Mesenteric fat pad (tissue), 1 donor: ENCODE measurements around the gene LRRC28. TPM values are rescaled to one million over a fixed set of nuclear protein-coding genes. Genes with fewer than 3 reads are reported as not detected.

ENCODE experiments used
- DNase-seq: peaks from one replicate; pipeline ENCODE4 v3.0.0-alpha.2; 2020; ENCODE audit warnings: low spot score
- total RNA-seq: library from RNA; stranded (reverse); fragmentation: NEBNext Ultra II Directional; extraction: Animal tissue kit (Norgen Biotek cat#: 25700); gene quantifications from one replicate; pipeline ENCODE4 v1.2.1, GENCODE V29; 2021
- donor health status: DM: yes; HTN: yes; CAD: no.

Gene LRRC28
- total RNA-seq, 1 donor from 2014 or later = 20.7 TPM

- DNase-seq = no peak
Measured at GRCh38 chr15:99249270-99249841, 1.9 kb upstream of the LRRC28 start, which contains the start of gene TTC23. Gene TTC23 (minus strand): TSS chr15:99249581. CDS start chr15:99228712, 20,869 bp downstream.

GRCh38 chr15:99250001-99250400, 1.3 kb upstream of the LRRC28 start:
- no peak for DNase-seq

DNA sequence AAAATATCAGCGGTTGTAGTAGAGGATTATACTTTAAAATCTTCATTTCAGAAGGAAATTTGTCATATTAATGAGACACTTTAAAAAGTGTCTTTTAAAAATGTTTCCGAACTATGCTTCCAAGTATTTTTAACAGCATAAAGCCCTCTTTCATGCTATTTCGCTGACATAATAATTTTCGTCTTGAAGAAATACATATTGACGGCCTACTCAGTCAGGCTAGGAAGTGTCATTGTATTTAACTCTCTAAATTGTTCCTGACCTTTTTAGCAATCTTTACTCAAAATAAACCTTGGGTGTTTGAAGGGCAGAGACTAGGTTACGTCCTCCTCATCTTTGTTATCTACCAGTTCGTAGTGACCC, 806 bp upstream of the LRRC28 start:
- no peak for DNase-seq

DNA sequence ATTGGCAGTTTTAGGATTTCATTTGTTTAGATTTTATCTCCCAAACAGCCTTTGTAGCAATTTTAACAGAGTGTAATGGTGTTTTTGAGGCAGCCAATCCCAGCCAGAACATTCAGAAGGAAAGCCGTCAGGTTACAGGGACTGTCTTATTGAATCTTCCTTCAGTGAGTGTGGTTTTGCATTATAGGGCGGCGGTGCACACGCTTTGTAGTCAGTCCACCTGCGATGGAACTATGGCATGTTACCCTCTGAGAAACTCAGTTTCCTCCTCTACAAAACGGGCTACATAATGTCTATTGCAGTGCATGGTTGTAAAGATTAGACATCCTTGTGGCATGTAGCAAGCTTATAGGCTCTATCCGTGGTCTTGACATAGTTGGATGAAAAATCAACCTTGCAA, 1.0 kb downstream of the LRRC28 start:
- DNase-seq = no peak

- no peak for DNase-seq
Measured at GRCh38 chr15:99253381-99254090, 2.3 kb downstream of the LRRC28 start.

DNA sequence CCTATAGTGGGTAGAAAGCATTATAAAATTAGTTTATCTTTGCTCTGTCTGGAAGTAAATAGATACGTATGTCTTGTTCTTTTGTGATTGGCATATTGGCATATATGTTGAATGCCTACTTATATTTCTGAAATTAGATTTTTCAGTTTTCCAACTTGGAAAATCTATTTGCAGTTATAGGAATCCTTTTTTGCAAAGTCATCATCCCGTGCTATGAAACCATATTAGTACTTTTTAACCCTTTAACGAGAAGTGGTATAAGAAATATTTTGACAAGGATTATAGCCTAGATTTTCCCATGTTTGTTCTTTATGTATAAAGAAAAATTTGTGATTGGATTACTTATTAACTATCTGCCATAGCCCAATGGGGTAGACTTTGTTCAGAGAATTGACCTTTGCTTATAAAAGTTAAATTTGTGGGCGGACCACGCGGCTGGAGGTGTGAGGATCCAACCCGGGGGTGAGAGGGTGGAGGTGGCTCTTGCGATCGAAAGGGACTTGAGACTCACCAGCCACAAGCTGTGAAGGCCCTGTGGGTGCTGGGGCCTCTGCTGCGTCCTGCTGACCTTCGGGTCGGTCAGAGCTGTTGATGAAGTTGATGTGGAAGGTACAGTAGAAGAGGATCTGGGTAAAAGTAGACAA, 5.9 kb downstream of the LRRC28 start:
- DNase-seq = no peak

DNA sequence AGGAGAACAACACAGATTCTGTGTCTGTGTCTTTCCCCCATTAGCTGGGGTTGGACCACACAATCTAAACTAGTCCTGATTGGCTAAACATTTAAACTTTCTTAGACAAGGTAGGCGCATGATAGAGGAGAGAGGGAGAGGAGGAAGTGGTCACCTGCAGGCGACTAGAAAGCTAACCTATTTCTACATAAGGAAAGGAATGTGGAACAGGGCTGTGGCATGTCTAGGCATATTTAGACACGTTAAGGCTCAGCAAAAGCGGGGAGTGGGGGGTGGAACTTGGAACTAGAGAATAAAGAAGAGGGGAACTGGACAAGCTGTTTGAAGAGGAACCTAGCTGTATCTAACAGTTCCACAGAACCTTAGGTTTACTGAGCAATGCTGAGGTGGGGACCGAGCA, 12.8 kb downstream of the LRRC28 start:
- DNase-seq = no peak

GRCh38 chr15:99265541-99266070, 14.3 kb downstream of the LRRC28 start:
- DNase-seq = no peak

DNA sequence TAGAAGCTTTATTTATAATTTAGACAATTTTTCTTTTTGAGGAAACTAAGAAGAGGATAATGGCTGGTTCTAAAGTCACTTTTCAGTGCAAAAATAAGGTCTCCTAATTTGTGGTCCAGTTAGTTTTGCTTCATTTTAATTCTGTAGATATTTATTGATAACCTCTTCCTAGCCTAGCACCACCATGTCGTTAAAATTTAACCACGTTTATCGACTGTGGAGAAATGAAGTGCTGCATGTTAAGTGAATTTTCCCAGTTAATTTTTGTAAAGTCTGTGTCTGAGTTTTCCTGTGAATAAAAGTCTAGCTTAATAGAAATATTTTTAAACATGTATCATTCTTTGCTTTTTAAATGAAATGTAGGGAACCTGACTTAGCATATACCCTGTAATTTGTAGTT, 16.7 kb downstream of the LRRC28 start:
- DNase-seq = no peak

DNA sequence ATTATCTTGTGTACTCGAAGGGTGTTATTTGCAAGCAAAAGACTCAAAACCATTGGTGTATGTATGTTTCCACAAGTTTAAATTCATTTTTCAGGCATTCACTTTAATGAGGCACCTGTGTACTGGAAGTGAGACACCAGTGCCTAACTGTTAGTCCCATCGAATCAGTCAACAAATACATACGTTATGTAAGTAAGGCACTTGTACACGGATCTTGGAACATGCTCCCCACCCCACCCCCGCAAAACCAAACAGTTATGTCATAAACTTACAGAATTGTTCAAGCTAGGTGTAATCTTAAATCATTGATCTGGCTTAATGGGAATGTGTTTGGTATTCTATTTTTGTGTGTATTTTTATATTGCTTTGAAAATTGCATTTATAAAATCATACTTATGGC, 17.1 kb downstream of the LRRC28 start:
- no peak for DNase-seq

GRCh38 chr15:99273801-99274200, 22.5 kb downstream of the LRRC28 start:
- DNase-seq = no peak

GRCh38 chr15:99275061-99275460, 23.8 kb downstream of the LRRC28 start:
- no peak for DNase-seq

DNA sequence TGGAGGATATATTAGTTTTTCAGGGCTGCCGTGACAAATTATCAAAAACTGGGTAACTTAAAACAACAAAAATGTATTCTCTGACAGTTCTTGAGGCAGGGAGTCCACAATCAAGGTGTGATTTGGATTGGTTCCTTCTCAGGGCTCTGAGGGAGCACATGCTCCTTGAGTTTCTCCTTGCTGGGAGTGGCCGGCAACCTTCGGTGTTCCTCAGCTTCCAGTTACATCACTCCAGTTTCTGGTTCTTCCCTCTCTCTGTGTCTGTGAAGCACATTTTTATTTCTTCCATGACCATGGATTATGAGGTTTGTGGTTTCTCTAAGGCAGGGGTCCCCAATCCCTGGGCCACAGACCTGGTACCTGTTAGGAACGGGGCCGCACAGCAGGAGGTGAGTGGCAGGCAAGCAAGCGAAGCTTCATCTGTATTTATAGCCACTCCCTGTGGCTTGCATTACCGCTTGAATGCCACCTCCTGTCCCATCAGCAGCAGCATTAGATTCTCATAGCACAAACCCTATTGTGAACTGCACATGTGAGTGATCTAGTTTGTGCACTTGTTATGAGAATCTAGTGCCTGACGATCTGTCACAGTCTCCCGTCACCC, 24.3 kb downstream of the LRRC28 start:
- DNase-seq = no peak

- no peak for DNase-seq
Measured at GRCh38 chr15:99279290-99279689, 28.0 kb downstream of the LRRC28 start.

- DNase-seq = no peak
Measured at GRCh38 chr15:99279827-99280226, 28.5 kb downstream of the LRRC28 start.

DNA sequence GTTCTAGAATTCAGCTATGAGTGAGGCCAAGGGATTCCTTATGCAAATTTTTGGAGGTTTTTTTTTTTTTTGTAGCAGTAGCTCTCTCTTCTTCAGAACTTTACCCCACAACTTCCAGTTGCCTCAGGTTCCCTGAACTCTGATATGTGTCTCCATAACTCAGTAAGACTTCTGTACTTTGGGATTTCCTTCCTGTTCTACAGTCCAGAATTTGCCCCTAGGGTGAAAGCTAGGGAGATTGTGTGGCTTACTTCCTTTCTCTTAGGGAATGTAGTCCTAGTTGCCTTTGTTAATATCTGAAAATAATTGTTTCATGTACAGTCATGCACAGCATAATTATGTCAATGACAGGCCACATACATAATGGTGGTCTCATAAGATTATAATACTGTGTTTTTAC, 30.8 kb downstream of the LRRC28 start:
- DNase-seq = no peak

- DNase-seq = no peak
Measured at GRCh38 chr15:99282586-99282985, 31.3 kb downstream of the LRRC28 start.

DNA sequence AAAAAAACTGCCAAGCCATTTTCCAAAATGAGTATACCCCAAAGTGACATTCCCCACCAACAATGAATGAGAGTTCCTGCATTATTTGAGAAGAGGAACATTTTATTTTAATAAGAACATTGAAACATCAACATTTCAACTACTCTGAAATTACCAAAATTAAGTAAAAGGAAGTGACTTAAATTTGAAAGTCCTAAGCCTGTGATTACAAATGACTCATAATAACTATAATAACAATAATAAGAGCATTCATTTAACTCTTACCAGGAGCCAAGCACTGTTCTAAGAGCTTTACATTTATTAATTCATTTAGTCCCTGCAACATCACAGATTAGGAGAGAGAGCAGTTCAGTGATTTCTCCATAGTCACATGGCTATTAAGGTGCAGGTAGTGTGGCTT, 32.4 kb downstream of the LRRC28 start:
- DNase-seq = no peak

GRCh38 chr15:99291643-99292042, 40.4 kb downstream of the LRRC28 start:
- no peak for DNase-seq

DNA sequence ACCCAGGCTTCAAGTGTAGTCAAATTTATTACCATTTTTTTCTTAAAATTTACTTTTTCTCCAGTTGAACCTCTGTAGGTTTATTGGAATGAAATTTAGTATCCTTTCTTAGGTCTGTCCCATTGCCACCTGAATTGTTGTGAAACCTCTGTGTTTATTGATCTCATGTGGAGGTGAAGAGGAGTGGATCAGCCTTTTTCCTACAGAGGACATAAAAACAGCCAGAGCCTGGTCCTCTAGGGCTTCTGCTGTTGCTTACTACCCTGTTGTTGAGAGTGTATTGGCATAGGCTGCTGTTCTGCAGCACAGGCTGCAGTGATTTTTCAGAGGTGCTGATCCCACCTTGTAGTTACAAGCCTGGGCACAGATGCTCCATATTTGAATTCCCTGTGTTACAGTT, 44.6 kb downstream of the LRRC28 start:
- DNase-seq = no peak

DNA sequence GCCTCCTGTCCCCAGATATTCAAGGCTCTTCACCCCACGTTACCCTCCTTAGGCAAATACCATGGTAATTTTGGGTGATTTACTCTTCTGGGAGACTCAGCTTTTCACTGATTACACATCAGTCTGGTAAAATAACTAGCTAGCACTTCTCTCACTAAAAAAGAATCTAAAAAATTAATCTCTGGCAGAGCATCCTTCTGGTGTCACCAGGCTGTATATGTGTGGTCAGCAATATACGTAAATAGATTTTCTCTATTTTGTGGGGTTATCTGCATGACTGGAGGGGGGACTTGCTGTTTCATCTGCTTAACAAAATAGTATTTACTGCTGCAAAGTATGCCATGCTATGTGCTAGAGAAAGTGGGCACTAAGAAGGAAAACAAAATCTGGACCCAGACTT, 45.1 kb downstream of the LRRC28 start:
- DNase-seq = no peak

GRCh38 chr15:99303907-99304306, 52.6 kb downstream of the LRRC28 start:
- DNase-seq = no peak
